HepG2 (cell line): ENCODE data around the gene PAN2. TPM values are rescaled to one million over a fixed set of nuclear protein-coding genes. Genes with fewer than 3 reads are reported as not detected.

Experiments used
- AHDC1 ChIP-seq: sonication (generic); formaldehyde crosslinking; IDR thresholded peaks from 2 replicates; pipeline ENCODE4 v1.5.1; 2020; ENCODE audit warnings: mild to moderate bottlenecking, missing genetic modification reagents, borderline replicate concordance
- ARNT ChIP-seq: fragments of 450-650 bp; IDR thresholded peaks from 2 replicates; pipeline ENCODE4 v1.6.1; 2017
- IRX3 ChIP-seq: sonication (generic); formaldehyde crosslinking; IDR thresholded peaks from 2 replicates; pipeline ENCODE4 v1.8.1; 2023; ENCODE audit warnings: mild to moderate bottlenecking, low read depth, missing genetic modification reagents, borderline replicate concordance
- PHF21A ChIP-seq: sonication (generic); formaldehyde crosslinking; IDR thresholded peaks from 2 replicates; pipeline ENCODE4 v1.5.0; 2020; ENCODE audit warnings: mild to moderate bottlenecking, missing genetic modification reagents
- PRPF4 ChIP-seq: fragments of 200-400 bp; formaldehyde crosslinking; IDR thresholded peaks from 2 replicates; pipeline ENCODE4 v1.6.1; 2016; ENCODE audit warnings: low read length, low read depth; ENCODE audit not compliant: poor library complexity, severe bottlenecking
- REPIN1 ChIP-seq: sonication (generic); formaldehyde crosslinking; IDR thresholded peaks from 2 replicates; pipeline ENCODE4 v1.8.0; 2022; ENCODE audit warnings: missing genetic modification reagents, low read depth, mild to moderate bottlenecking, borderline replicate concordance
- TFDP2 ChIP-seq: sonication (generic); formaldehyde crosslinking; IDR thresholded peaks from 2 replicates; pipeline ENCODE4 v1.4.0; 2020; ENCODE audit warnings: missing genetic modification reagents
- ZBTB25 ChIP-seq: IDR thresholded peaks from 2 replicates; pipeline ENCODE4 v1.6.1; 2018; ENCODE audit warnings: missing genetic modification reagents
- ZFP82 ChIP-seq: sonication (generic); formaldehyde crosslinking; IDR thresholded peaks from 2 replicates; pipeline ENCODE4 v1.5.1; 2020; ENCODE audit warnings: mild to moderate bottlenecking, missing genetic modification reagents, borderline replicate concordance
- ZNF256 ChIP-seq: sonication (generic); formaldehyde crosslinking; conservative IDR thresholded peaks from 2 replicates; pipeline ENCODE4 v1.4.0; 2020; ENCODE audit warnings: missing genetic modification reagents
- ZNF3 ChIP-seq: IDR thresholded peaks from 2 replicates; pipeline ENCODE4 v1.7.0; 2017; ENCODE audit warnings: inconsistent platforms
- ZNF44 ChIP-seq: sonication (generic); formaldehyde crosslinking; IDR thresholded peaks from 2 replicates; pipeline ENCODE4 v1.5.1; 2020; ENCODE audit warnings: mild to moderate bottlenecking, missing genetic modification reagents
- ZNF724P ChIP-seq: sonication (generic); formaldehyde crosslinking; IDR thresholded peaks from 2 replicates; pipeline ENCODE4 v1.8.0; 2022; ENCODE audit warnings: missing genetic modification reagents, borderline replicate concordance
- ZNF746 ChIP-seq: sonication (generic); formaldehyde crosslinking; IDR thresholded peaks from 2 replicates; pipeline ENCODE4 v1.8.0; 2022; ENCODE audit warnings: mild to moderate bottlenecking, missing genetic modification reagents
- polyA plus RNA-seq, 8 experiments: library from polyadenylated mRNA; depleted of rRNA in 3 of 8; stranded (reverse) in 7 of 8; unstranded in 1 of 8; fragments of >200 nt; fragmentation: Illumina TruSeq in 4 of 8; extraction: Trizol in 4 of 8; gene quantifications; 2 replicates each; pipeline versions ENCODE4 v1.2.1 to v1.2.3, GENCODE V29; 2011 to 2016; ENCODE audit warnings: low read depth in 4 of 8, missing spikeins in 1 of 8, mixed read lengths in 1 of 8; ENCODE audit not compliant: insufficient read depth in 1 of 8
- total RNA-seq, 5 experiments: library from RNA; depleted of rRNA; stranded (reverse); fragments of >200 nt; fragmentation: Illumina TruSeq; extraction: Trizol; gene quantifications; 2 replicates each; pipeline ENCODE4 v1.2.3, GENCODE V29; 2016; ENCODE audit warnings: low read depth in 1 of 5
- TF ChIP-seq, protein P1 (sequence below): sonication (generic); formaldehyde crosslinking; IDR thresholded peaks from 2 replicates; pipeline ENCODE4 v1.4.0; 2020; ENCODE audit warnings: missing genetic modification reagents
- TF ChIP-seq, protein P2 (sequence below): sonication (generic); formaldehyde crosslinking; IDR thresholded peaks from 2 replicates; pipeline ENCODE4 v1.8.1; 2023; ENCODE audit warnings: mild to moderate bottlenecking, missing genetic modification reagents, borderline replicate concordance
- TF ChIP-seq, protein P3 (sequence below): sonication (generic); formaldehyde crosslinking; IDR thresholded peaks from 2 replicates; pipeline ENCODE4 v1.4.0; 2020; ENCODE audit warnings: missing genetic modification reagents, borderline replicate concordance

PAN2 gene
- total and polyA plus RNA-seq, 2 of the 13 experiments (the other 11 are each of a cell fraction or from before 2014, with no cell fraction given), result 27.2 to 61.1 TPM

DNA sequence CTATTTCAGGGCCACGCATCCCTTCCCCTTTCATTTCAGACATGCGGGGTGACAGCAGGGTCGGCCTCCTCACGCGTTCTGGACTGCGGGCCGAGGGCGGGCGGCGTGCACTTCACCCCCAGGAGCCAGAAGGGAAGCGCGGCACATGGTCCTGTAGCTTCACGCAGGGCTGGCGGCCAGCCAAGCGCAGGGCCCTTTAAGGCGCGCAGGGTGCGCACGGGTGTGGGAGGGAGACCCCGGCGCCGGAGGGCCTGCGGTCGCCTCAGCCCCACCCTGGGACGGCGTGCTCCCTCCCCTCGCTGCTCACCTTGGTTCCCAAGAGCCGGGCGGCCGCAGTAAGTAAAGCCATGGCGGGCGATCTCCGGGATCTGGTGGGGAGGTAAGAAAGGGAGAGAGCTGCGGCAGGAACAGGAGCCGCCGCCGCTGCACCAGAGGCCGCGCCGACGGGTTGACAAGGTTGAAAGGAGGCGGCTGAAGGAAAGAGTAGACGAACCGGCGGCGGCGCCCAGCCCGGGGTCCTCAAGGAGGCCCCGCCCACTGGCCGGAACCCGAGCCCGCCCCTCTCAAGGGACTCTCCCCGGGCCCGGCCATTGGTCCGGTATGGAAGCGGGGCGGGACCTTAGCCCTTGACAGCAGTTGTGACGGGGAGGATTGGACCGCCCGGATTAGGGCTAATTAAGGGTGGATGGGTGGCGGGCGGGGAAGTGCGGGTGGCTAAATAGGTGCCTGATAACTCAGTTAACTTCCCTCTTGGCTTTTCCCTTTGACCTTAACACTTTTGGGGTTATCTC lies 33.8 kb downstream of the PAN2 start, which contains the start of gene CS (continued):
- TF ChIP-seq, protein P1, sequence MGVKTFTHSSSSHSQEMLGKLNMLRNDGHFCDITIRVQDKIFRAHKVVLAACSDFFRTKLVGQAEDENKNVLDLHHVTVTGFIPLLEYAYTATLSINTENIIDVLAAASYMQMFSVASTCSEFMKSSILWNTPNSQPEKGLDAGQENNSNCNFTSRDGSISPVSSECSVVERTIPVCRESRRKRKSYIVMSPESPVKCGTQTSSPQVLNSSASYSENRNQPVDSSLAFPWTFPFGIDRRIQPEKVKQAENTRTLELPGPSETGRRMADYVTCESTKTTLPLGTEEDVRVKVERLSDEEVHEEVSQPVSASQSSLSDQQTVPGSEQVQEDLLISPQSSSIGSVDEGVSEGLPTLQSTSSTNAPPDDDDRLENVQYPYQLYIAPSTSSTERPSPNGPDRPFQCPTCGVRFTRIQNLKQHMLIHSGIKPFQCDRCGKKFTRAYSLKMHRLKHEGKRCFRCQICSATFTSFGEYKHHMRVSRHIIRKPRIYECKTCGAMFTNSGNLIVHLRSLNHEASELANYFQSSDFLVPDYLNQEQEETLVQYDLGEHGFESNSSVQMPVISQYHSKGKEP (CRISPR knock-in tag), result no peak
- TF ChIP-seq ZBTB25 (CRISPR knock-in tag) (no peak; the same call in 1 of the 2 replicates), ARNT (no peak), ZNF256 (CRISPR knock-in tag) (no peak), ZNF746 (peak; percentile 49; the same call in 1 of the 2 replicates), PHF21A (CRISPR knock-in tag) (no peak), IRX3 (peak; percentile 38; the same call in 1 of the 2 replicates), PRPF4 (no peak), ZNF44 (CRISPR knock-in tag) (no peak), ZNF724P (no peak), ZFP82 (0 out of 2 replicates have a peak, but pooled peaks have one; percentile 50), TFDP2 (CRISPR knock-in tag) (peak; percentile 53), REPIN1 (CRISPR knock-in tag) (0 out of 2 replicates have a peak, but pooled peaks have one; percentile 38), ZNF3 (CRISPR knock-in tag) (no peak), AHDC1 (CRISPR knock-in tag) (no peak)
- TF ChIP-seq, protein P2, sequence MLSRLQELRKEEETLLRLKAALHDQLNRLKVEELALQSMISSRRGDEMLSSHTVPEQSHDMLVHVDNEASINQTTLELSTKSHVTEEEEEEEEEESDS (CRISPR knock-in tag), result 0 out of 2 replicates have a peak, but pooled peaks have one; percentile 6
- TF ChIP-seq, protein P3, sequence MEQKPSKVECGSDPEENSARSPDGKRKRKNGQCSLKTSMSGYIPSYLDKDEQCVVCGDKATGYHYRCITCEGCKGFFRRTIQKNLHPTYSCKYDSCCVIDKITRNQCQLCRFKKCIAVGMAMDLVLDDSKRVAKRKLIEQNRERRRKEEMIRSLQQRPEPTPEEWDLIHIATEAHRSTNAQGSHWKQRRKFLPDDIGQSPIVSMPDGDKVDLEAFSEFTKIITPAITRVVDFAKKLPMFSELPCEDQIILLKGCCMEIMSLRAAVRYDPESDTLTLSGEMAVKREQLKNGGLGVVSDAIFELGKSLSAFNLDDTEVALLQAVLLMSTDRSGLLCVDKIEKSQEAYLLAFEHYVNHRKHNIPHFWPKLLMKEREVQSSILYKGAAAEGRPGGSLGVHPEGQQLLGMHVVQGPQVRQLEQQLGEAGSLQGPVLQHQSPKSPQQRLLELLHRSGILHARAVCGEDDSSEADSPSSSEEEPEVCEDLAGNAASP, result peak; percentile 44; the same call in 1 of the 2 replicates
